T-cell (primary cell): Measurements from ENCODE around the gene MRI1. TPM values are rescaled to one million over a fixed set of nuclear protein-coding genes. Genes with fewer than 3 reads are reported as not detected.

Experiments
- ATAC-seq, 4 experiments: fragments of 200-7000 bp in 3 of 4; fragments of 150-1000 bp in 1 of 4; cut with Tn5 transposase; replicated peaks in 1 of 4; 1 replicate in 3 of 4; 2 replicates in 1 of 4; pipeline ENCODE4 v1.10.0; 2021; ENCODE audit warnings: moderate library complexity in 3 of 4, mild to moderate bottlenecking in 2 of 4, moderate number of reproducible peaks in 1 of 4
- CTCF ChIA-PET, 2 donors: fragments of 300-600 bp; sonication (Branson Sonifier 250); formaldehyde crosslinking; loops; one replicate each; lab custom pipeline; 2022; ENCODE audit warnings: antibody characterized with exemption in 2 of 2; lab: Charles Lee
- POLR2A ChIA-PET, 2 donors: fragments of 300-600 bp; sonication (Branson Sonifier 250); formaldehyde crosslinking; loops; one replicate each; lab custom pipeline; 2022; ENCODE audit warnings: antibody characterized with exemption in 2 of 2; lab: Charles Lee
- DNase-seq, 35 experiments: peaks; one replicate each; pipeline versions ENCODE4 v3.0.0 to v3.0.0-alpha.2; 2013 to 2023
- H3K27ac ChIP-seq: one replicate; pipeline ENCODE4 v1.5.1; 2013; ENCODE audit warnings: low read length
- H3K27me3 ChIP-seq, 2 experiments: replicated peaks in 1 of 2; 1 replicate in 1 of 2; 2 replicates in 1 of 2; pipeline versions ENCODE4 v1.6.1 to v1.7.0; 2013; ENCODE audit warnings: low read length in 1 of 2, mixed read lengths in 1 of 2; ENCODE audit not compliant: control insufficient read depth in 2 of 2, insufficient read depth in 2 of 2; ENCODE audit errors: extremely low read depth in 1 of 2
- H3K36me3 ChIP-seq, 2 donors: 1 replicate in 1 of 2; 2 replicates in 1 of 2; pipeline versions ENCODE4 v1.6.1 to v1.7.0; 2013; ENCODE audit warnings: low read length in 1 of 2; ENCODE audit not compliant: control insufficient read depth in 2 of 2, insufficient read depth in 1 of 2; ENCODE audit errors: extremely low read depth in 1 of 2
- H3K4me1 ChIP-seq, 2 experiments: 1 replicate in 1 of 2; 2 replicates in 1 of 2; pipeline versions ENCODE4 v1.6.1 to v1.7.0; 2013; ENCODE audit warnings: low read length in 2 of 2, mixed read lengths in 1 of 2; ENCODE audit not compliant: insufficient read depth in 2 of 2, control insufficient read depth in 1 of 2; ENCODE audit errors: extremely low read depth in 1 of 2
- H3K4me3 ChIP-seq, 2 donors: 1 replicate in 1 of 2; 2 replicates in 1 of 2; pipeline versions ENCODE4 v1.5.1 to v1.7.0; 2013; ENCODE audit warnings: mild to moderate bottlenecking in 2 of 2, low read length in 1 of 2, moderate library complexity in 1 of 2; ENCODE audit not compliant: control insufficient read depth in 1 of 2; ENCODE audit errors: extremely low read depth in 1 of 2
- H3K9me3 ChIP-seq: 2 replicates; pipeline ENCODE4 v1.7.0; 2013
- H3K27ac Mint-ChIP-seq, 2 donors: one replicate each; pipeline ENCODE4 v1.8.0; 2020 to 2021; ENCODE audit warnings: mild to moderate bottlenecking in 2 of 2, mixed read lengths in 2 of 2
- H3K27me3 Mint-ChIP-seq, 2 donors: one replicate each; pipeline ENCODE4 v1.8.0; 2021 to 2022; ENCODE audit warnings: mixed read lengths in 2 of 2
- H3K36me3 Mint-ChIP-seq: one replicate; pipeline ENCODE4 v1.8.0; 2021; ENCODE audit warnings: mixed read lengths
- H3K4me1 Mint-ChIP-seq, 3 donors: one replicate each; pipeline ENCODE4 v1.8.0; 2020 to 2022; ENCODE audit warnings: mixed read lengths in 3 of 3, mild to moderate bottlenecking in 1 of 3
- H3K4me3 Mint-ChIP-seq, 3 donors: one replicate each; pipeline ENCODE4 v1.8.0; 2020 to 2022; ENCODE audit warnings: mild to moderate bottlenecking in 3 of 3, mixed read lengths in 3 of 3, moderate library complexity in 3 of 3
- H3K9me3 Mint-ChIP-seq, 3 donors: one replicate each; pipeline ENCODE4 v1.8.0; 2020 to 2022; ENCODE audit warnings: mixed read lengths in 3 of 3
- WGBS: methylation state at CpG from one replicate; pipeline ENCODE4 v1.1.5; 2013; ENCODE audit warnings: missing lambda C conversion rate; ENCODE audit not compliant: insufficient coverage; 5-methylcytosine and 5-hydroxymethylcytosine counted together
- total RNA-seq, 35 experiments: library from RNA in 6 of 35; stranded (reverse) in 6 of 35; fragments of 120-200 nt in 1 of 35; gene quantifications; one replicate each; pipeline versions ENCODE4 v1.2.1 to v1.2.4 and lab custom pipeline; 2013 to 2026

Gene MRI1
- total RNA-seq, 5 donors from 2014 or later (not counting 1 experiment from before 2014, with no cell fraction given): 37.6 to 107 (median 94.3) TPM

GRCh38 chr19:13763265-13763664, 1.1 kb upstream of the MRI1 start:
- Mint-ChIP-seq H3K27ac (peak overlapping the region in 1 of 2 donors; percentile 72), H3K27me3 (no peaks in the 10 kb centered on the region), H3K4me1 (peaks cover 16 to 22% (median 19%) of the 10 kb centered on the region in 3 donors), H3K36me3 (peaks cover 14% of the 10 kb centered on the region), H3K9me3 (no peaks in the 10 kb centered on the region), H3K4me3 (peak overlapping the region; percentile 72 to 93 (median 82))
- CTCF ChIA-PET: no interaction called here
- peaks cover 0 to 26% of the 10 kb centered on the region in 2 experiments for H3K4me1 ChIP-seq
- no peak for ATAC-seq
- H3K9me3 ChIP-seq: no peaks in the 10 kb centered on the region
- 75% methylated on average over 1 of the region's 3 CpGs for WGBS
- DNase-seq: no peak
- no peak overlapping the region for H3K27ac ChIP-seq
- peaks cover 7 to 33% of the 10 kb centered on the region in 2 donors for H3K36me3 ChIP-seq
- H3K4me3 ChIP-seq: no peak overlapping the region
- POLR2A ChIA-PET: interaction anchor here in 1 of 2 donors (0.6 kb wide), 1 partner anchor 256 kb away, joined by 3 read pairs; no protein-coding TSS in a partner anchor
- no peaks in the 10 kb centered on the region for H3K27me3 ChIP-seq

GRCh38 chr19:13764821-13765394, 586 bp downstream of the MRI1 start:
- peak overlapping the region; percentile 84 to 85 for H3K27ac Mint-ChIP-seq
- POLR2A ChIA-PET: interaction anchor here (0.5 to 0.7 kb wide), 3 partner anchors 9 to 331 kb away, joined by 3 to 9 read pairs (median 5); partner anchors contain the start of gene C19orf53 (in 1 of the 2)

GRCh38 chr19:13765395-13766094, 1.2 kb downstream of the MRI1 start:
- CTCF ChIA-PET: no interaction called here
- H3K27ac ChIP-seq: peak overlapping the region; percentile 29

More at GRCh38 chr19:13764821-13765394, 586 bp downstream of the MRI1 start:
- peak overlapping the region; percentile 54 to 71 for H3K4me3 ChIP-seq
- peak; percentile 69 to 77 (median 74) for ATAC-seq
- H3K27me3 ChIP-seq: no peaks in the 10 kb centered on the region
- peaks cover 19 to 35% of the 10 kb centered on the region in 2 donors for H3K36me3 ChIP-seq
- peaks cover 0 to 26% of the 10 kb centered on the region in 2 experiments for H3K4me1 ChIP-seq
- H3K36me3 Mint-ChIP-seq: peaks cover 9% of the 10 kb centered on the region
- 7% methylated on average over 47 of the region's 48 CpGs for WGBS
- no peaks in the 10 kb centered on the region for H3K9me3 Mint-ChIP-seq
- H3K4me3 Mint-ChIP-seq: peak overlapping the region; percentile 83 to 93 (median 84)
- H3K27me3 Mint-ChIP-seq: no peaks in the 10 kb centered on the region
- H3K9me3 ChIP-seq: no peaks in the 10 kb centered on the region
- peaks cover 16 to 22% (median 19%) of the 10 kb centered on the region in 3 donors for H3K4me1 Mint-ChIP-seq
- DNase-seq: peak in 23 of 35 experiments; percentile 19 to 60 (median 35)
- CTCF ChIA-PET: no interaction called here
- peak overlapping the region; percentile 29 for H3K27ac ChIP-seq

GRCh38 chr19:13766095-13766481, 1.8 kb downstream of the MRI1 start:
- H3K4me1 ChIP-seq: peaks cover 0 to 26% of the 10 kb centered on the region in 2 experiments
- H3K4me3 Mint-ChIP-seq: peak overlapping the region; percentile 83 to 93 (median 84)
- peaks cover 19 to 35% of the 10 kb centered on the region in 2 donors for H3K36me3 ChIP-seq
- H3K9me3 ChIP-seq: no peaks in the 10 kb centered on the region
- no peak overlapping the region for H3K4me3 ChIP-seq
- H3K9me3 Mint-ChIP-seq: no peaks in the 10 kb centered on the region
- H3K27ac Mint-ChIP-seq: peak overlapping the region; percentile 84 to 85
- no CpG with 5 or more reads among the region's 3 CpGs for WGBS
- no peaks in the 10 kb centered on the region for H3K27me3 Mint-ChIP-seq
- ATAC-seq (no peak), DNase-seq (no peak)
- CTCF ChIA-PET: no interaction called here
- H3K27ac ChIP-seq: no peak overlapping the region
- H3K36me3 Mint-ChIP-seq: peaks cover 9% of the 10 kb centered on the region
- H3K27me3 ChIP-seq: no peaks in the 10 kb centered on the region
- POLR2A ChIA-PET: no interaction called here
- H3K4me1 Mint-ChIP-seq: peaks cover 16 to 22% (median 19%) of the 10 kb centered on the region in 3 donors

More at GRCh38 chr19:13765395-13766094, 1.2 kb downstream of the MRI1 start:
- H3K4me3 ChIP-seq: peak overlapping the region; percentile 54 to 71
- DNase-seq (no peak), ATAC-seq (no peak)
- POLR2A ChIA-PET: interaction anchor here in 1 of 2 donors (0.7 kb wide), 1 partner anchor 9 kb away, joined by 3 read pairs; the partner anchor contains the start of gene C19orf53
- Mint-ChIP-seq H3K27me3 (no peaks in the 10 kb centered on the region), H3K36me3 (peaks cover 9% of the 10 kb centered on the region), H3K27ac (peak overlapping the region; percentile 84 to 85), H3K9me3 (no peaks in the 10 kb centered on the region), H3K4me1 (peaks cover 16 to 22% (median 19%) of the 10 kb centered on the region in 3 donors), H3K4me3 (peak overlapping the region; percentile 83 to 93 (median 84))
- no peaks in the 10 kb centered on the region for H3K9me3 ChIP-seq
- no peaks in the 10 kb centered on the region for H3K27me3 ChIP-seq
- 81% methylated on average over 16 of the region's 19 CpGs for WGBS
- peaks cover 0 to 26% of the 10 kb centered on the region in 2 experiments for H3K4me1 ChIP-seq
- H3K36me3 ChIP-seq: peaks cover 19 to 33% of the 10 kb centered on the region in 2 donors

GRCh38 chr19:13768510-13768909, 4.2 kb downstream of the MRI1 start:
- POLR2A ChIA-PET: interaction anchor here in 1 of 2 donors (0.6 kb wide), 2 partner anchors 24 to 59 kb away, joined by 3 to 4 read pairs; no protein-coding TSS in a partner anchor
- Histone ChIP-seq H3K9me3 (no peaks in the 10 kb centered on the region), H3K27me3 (no peaks in the 10 kb centered on the region), H3K36me3 (peaks cover 16 to 24% of the 10 kb centered on the region in 2 donors), H3K4me3 (no peak overlapping the region), H3K4me1 (peaks cover 0 to 21% of the 10 kb centered on the region in 2 experiments), H3K27ac (no peak overlapping the region)
- Mint-ChIP-seq H3K36me3 (peaks cover 9% of the 10 kb centered on the region), H3K4me1 (peaks cover 16 to 17% (median 17%) of the 10 kb centered on the region in 3 donors), H3K27ac (no peak overlapping the region), H3K4me3 (no peak overlapping the region), H3K9me3 (no peaks in the 10 kb centered on the region), H3K27me3 (no peaks in the 10 kb centered on the region)
- DNase-seq: no peak
- WGBS: 93% methylated on average over 18 of the region's 19 CpGs
- no peak for ATAC-seq
- CTCF ChIA-PET: no interaction called here

- H3K36me3 ChIP-seq: peaks cover 15 to 24% of the 10 kb centered on the region in 2 donors
- ChIA-PET CTCF (no interaction called here), POLR2A (interaction anchor here in 1 of 2 donors (0.7 kb wide), 1 partner anchor 22 kb away, joined by 3 read pairs; no protein-coding TSS in a partner anchor)
- H3K27me3 Mint-ChIP-seq: no peaks in the 10 kb centered on the region
- H3K36me3 Mint-ChIP-seq: peaks cover 9% of the 10 kb centered on the region
- peaks cover under 1 to 16% of the 10 kb centered on the region in 2 experiments for H3K4me1 ChIP-seq
- no peak overlapping the region for H3K4me3 ChIP-seq
- no peak for DNase-seq
- H3K27me3 ChIP-seq: no peaks in the 10 kb centered on the region
- peaks cover 19 to 25% (median 20%) of the 10 kb centered on the region in 3 donors for H3K4me1 Mint-ChIP-seq
- no peak overlapping the region for H3K27ac Mint-ChIP-seq
- no peak for ATAC-seq
- H3K9me3 ChIP-seq: no peaks in the 10 kb centered on the region
- no peaks in the 10 kb centered on the region for H3K9me3 Mint-ChIP-seq
- H3K4me3 Mint-ChIP-seq: no peak overlapping the region
- 98% methylated on average over 12 of the region's 16 CpGs for WGBS
- no peak overlapping the region for H3K27ac ChIP-seq
These were observed 5.8 kb downstream of the MRI1 start for GRCh38 chr19:13770013-13770635.
